GM21825 (cell line): ENCODE measurements around the gene SAAL1.

Experiments
- ATAC-seq: cut with Tn5 transposase; IDR thresholded peaks from one replicate; pipeline ENCODE4 v1.9.1; 2021; ENCODE audit warnings: mild to moderate bottlenecking, moderate library complexity; ENCODE audit not compliant: unreplicated experiment

SAAL1 gene

DNA sequence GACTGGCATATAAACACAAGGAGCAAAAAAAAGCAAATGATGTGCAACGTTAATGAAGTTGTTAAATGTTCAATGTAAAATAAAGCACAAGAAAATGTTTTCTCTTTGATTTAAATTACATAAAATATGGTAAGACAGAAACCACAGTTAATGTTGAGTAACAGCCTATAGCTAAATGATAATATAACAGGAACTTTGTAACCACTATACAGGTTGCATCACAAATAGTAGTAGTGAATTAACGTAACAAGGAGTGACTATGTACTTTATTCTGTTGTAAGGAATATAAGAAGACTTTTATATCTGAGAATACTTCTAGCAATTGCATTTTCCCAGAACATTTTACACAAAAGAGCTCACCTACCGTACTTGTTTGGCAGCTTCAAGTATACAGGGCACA, 16.9 kb downstream of the SAAL1 start:
- ATAC-seq = no peak

DNA sequence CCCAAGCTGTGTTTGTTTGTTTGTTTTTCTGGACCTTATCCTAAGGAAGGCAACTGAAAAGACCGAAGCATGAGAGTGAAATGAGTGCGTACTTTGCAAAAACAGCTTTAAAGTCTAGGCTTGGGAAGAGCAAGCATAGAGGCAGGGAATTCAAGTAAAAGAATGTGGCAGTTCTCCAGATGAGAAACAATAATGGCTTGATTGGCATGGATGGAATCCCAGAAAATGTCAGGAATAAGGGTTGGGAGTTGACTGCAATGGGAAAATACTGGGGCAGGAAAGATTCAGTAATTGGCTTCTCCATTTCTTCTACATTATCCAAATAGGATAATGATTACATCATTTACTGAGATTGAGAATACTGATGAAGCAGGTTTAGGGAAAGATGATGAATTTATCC, 17.5 kb downstream of the SAAL1 start:
- no peak for ATAC-seq

DNA sequence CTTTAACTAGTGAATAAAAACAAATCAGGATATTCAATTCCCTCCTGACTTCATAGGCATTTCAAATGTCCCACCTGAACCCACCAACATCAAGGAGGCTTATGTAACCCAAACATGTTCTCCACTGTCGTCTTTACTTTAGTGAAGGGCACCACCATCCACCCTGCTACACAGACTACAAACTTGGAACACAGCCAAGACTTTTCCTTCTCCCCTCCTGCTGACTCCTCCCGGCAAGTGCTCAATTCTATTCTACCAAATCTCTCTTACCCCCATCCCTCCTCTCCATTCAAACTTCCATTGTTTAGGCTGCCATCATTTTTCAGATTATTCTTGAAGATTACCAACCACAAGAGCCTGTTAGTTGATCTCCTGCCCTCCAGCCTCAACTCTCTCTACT, 24.3 kb downstream of the SAAL1 start:
- no peak for ATAC-seq

DNA sequence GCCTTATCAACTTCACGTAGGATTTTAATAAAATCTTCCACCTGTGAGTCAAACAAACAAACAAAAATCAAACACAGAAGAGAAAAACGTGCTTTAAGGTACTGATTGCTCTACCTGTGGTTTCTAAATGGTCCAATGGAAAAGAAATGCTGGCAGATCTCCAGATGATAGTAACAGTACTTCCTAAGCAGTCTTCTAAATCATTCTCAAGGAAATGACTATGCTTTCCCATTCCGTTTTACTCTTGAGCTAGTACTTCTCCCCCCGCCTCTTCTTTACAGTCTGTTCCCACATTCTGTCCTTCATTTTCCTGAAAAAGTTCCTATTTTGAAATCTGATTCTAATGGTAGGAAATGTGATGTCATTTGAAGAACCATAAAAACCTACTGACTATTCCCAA, 25.4 kb downstream of the SAAL1 start:
- no peak for ATAC-seq

DNA sequence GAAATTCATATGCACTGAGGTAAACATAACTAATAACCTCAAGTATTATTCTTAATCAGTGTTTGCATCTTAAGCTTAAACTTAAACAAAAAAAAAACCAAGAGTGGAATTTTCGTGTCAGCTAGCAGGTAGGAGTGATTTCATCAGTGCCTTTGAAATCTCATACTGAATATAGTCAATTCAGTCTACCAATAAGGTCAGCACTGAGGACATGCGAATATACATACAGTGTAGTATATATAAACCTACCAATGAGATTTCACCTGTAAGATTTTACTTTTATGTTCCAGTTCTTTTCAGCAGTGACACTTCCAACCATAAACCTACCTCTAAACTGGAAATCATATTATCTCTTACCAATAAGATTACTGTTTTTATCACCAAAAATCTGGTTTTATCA, 27.0 kb downstream of the SAAL1 start:
- ATAC-seq = no peak

DNA sequence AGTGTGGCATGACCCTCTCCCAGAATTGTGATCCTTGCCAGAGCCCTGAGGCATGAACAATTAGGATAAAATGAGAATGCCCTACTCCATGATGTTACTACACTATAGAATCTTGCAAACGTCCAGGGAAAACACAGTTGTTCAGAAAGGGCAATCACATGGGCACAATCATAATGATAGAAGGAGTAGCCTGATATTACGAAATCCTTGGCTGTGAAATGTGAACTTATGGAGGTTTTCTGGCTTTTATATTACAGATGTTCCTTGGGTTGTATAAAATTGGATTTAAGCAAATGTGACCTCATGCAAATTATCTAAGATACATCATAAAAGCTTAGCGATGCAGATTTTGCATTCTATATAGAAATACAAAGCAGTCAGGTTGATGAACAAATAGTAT, 30.4 kb downstream of the SAAL1 start:
- no peak for ATAC-seq

DNA sequence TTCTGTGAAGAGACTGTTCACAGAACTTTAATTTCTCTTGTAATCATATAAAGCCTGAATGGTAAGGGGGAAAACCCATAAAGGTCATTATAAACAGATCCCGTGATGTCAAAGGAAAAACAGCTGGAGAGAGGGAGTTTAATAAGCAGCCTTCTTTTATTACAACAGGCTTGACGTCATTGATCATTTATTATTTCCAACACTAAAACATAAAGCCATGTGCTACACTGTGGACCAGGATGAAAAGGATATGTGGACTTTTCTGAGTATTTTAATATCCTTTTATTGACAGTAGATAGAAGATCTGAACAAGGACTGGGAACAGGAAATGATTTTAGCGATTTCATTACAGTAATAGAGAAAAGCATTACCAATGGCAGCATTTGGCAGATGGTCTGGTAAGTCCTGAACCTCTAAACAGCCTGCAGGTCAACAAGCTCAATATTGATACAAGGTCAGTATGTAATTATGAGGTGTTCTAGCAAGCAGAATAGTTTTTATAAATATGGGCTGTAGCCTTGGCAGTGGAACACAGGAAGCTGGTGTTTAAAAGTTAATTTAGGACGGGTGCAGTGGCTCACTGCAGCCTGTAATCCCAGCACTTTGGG, 34.7 kb downstream of the SAAL1 start:
- no peak for ATAC-seq

DNA sequence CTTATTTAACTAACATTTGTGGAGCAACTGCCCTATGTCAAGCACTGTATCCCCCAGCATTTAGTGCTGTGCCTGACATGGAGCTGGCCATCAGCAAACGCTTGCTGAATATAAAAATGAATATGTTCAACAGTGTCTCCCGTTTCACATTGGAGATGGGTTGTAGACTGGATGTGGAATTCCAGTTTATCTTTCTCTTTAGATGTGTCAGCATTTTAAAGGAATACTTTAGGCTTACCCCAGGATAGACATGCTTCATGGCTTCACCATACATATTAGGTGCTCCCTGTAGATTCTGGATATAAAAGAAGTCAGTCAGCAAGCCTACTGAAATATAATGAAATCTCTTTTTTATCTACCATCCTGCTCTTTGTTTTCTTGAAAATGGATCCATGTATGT, 38.5 kb downstream of the SAAL1 start:
- ATAC-seq = no peak

- no peak for ATAC-seq
These were observed 39.3 kb downstream of the SAAL1 start for GRCh38 chr11:18066626-18067025.

DNA sequence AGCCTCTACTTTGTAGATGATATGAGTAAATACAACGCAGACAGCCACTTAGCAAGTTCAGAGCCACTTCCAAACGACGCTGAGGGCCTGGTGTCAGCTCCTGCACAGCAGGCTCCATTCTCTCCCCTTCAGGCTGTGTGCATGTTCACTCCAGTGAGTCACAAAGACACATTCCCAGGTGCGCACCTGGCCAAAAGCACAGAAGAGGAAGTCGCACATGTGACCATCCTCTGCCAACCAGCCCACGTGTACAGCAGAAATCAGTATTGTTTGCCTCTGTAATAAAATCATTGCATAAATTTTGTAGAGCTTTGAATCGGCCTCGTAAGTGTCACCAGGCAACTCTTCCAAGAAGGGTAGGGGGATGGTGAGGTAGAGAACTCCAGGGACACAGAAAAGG, 40.3 kb downstream of the SAAL1 start:
- no peak for ATAC-seq

DNA sequence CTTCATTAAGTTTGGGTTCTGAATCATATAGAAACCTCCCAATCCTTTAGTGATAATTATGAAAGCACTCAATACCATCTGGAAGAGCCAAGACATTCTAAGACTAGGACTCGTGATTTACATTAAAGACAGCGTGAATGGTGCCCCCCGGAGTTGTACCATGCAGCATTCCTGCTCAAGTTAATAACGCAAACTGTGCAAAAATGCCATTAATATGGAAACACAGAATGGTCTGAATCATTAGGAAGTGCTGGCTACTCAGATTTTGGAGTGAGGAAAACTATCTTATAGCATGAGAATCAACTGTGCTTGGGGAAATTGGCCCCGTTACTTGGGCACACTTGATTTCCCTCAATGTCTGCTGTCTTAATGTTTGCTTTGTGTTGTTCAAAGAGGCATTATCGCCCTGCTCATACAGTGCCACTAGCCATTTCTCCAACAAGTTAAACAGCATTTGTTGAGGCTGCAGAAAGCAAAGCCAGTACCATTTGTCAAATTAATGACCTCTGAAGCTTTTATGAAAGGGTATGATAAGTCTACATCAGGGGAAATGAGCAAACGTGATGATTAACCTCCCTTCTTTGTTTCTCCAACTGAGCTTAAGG, 41.3 kb downstream of the SAAL1 start:
- no peak for ATAC-seq

DNA sequence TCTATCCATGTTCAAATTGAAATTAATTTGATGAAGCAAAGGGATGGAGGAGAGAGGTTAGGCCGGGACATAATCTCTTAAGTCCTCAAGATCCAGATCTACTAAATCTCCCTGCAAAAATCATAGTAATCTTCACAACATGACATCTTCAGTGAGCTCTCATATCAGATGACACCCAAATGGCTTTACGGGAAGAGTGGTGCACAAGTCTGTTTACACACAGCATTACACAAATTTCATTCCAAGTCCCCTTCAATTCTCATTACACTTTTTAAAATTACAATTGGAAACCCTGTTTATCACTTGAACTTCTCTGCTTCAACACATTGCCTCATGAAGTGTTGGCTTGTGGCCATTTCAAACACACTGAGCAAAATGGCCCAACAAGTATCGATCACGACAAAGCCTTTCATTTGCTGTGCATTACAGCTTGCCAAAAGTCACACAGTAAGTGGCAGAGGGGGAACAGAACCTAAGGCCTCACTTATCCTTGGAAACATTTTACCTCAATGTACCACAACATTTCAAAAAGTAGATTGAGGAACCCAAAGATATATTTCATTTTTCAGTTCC, 41.9 kb downstream of the SAAL1 start:
- no peak for ATAC-seq

- no peak for ATAC-seq
These were observed 42.8 kb downstream of the SAAL1 start for GRCh38 chr11:18063125-18063524.

- ATAC-seq = no peak
These were observed 44.5 kb downstream of the SAAL1 start for GRCh38 chr11:18061351-18061750.

- ATAC-seq = no peak
These were observed 49.2 kb downstream of the SAAL1 start for GRCh38 chr11:18056561-18057181.

DNA sequence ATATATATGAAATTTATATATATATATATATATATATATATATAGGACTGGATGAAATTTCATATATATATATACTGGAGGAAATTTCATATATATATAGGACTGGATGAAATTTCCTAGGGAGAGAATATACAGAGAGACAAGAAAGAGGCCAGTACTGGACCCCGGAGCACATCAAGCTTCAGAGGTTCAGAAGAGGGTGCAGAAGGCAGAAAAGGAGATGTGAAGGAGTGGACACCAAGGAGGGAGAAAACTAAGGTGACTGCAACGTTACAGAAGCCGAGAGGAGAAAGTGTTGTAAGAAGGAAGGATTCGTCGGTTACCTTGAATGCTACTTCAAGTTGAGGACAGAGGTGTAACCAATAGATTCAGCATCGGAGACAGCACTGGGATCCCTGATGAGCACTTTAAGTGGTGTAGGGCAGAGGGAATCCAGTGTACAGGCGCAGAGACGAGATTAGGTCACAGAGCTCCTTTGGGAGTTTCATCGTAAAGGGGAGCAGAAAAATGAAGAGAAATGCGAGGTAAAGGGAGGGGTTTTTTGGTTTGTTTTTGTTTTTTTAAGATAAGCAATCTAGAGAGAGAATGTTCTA, 51.3 kb downstream of the SAAL1 start:
- ATAC-seq = no peak

- ATAC-seq = no peak
These were observed 55.0 kb downstream of the SAAL1 start for GRCh38 chr11:18050848-18051247.

- no peak for ATAC-seq
These were observed 59.6 kb downstream of the SAAL1 start, which contains the start of gene TPH1 for GRCh38 chr11:18046116-18046777. Gene TPH1, minus strand, starts transcription at chr11:18046269. Its CDS starts 5,507 bp downstream, at chr11:18040762.

GRCh38 chr11:18036456-18036855, 69.4 kb downstream of the SAAL1 start:
- no peak for ATAC-seq
